HG02885 (cell line): Measurements from ENCODE around the gene MBP.

Source experiments
- ATAC-seq: cut with Tn5 transposase; IDR thresholded peaks from one replicate; pipeline ENCODE4 v1.9.1; 2021; ENCODE audit warnings: mild to moderate bottlenecking; ENCODE audit not compliant: unreplicated experiment, poor library complexity

The MBP gene

GRCh38 chr18:77132369-77133050 is at the start of gene MBP:
Gene MBP (minus strand): TSS chr18:77132783. CDS start chr18:77105261, 27,522 bp downstream.
- ATAC-seq: peak; percentile 64

DNA sequence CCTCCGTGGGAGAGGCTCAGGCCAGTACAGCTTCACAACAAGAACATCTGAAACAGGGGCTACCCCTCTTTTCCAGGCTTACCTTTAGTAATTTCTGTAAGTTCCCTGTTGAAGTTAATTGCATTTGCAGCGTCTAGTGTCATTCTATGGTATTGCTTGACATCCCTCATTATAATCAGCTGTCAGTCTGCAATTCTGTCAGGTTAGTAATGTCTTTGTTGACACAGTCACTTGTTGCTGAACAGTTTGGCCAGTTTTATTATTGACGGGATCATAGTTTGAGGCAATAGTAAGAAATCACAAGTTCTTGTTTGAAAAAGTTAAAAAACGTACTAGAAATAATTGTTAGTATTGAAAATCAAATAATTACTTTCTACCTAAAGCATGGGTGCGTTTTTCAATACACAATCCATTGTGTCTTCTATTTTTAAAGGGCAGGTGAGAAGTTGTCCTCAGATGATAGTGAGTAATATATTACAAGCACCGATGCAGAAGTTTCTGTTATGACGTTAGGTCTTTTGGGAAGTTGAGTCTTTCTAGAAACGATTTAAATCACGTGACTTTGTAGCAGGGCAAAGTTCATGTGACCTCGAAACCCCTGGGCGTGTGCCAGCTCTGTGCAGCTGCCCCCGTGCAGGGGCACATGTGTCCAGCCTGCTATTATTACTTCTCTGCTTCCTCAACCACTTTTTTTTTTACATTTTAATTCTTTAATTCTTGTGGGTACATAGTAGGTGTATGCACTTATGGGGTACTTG is 49.5 kb upstream of the MBP start:
- no peak for ATAC-seq

- no peak for ATAC-seq
Observed at GRCh38 chr18:77178559-77178958, 46.0 kb upstream of the MBP start.

DNA sequence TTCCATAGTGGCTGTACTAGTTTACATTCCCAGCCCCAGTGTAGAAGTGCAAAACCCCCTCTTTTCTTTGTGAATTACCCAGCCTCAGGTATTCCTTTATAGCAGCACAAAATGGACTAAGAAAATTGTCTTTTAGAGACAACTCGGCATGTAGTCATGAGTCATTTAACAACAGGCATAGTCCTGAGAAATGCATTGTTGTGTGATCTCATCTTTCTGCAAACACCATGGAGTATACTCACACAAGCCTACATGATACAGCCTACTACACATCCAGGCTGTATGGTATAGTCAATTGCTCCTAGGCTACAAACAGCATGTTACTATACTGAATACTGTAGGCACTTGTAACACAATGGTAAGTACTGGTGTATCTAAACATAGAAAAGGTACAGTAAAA is 44.4 kb upstream of the MBP start:
- ATAC-seq: no peak

- no peak for ATAC-seq
Observed at GRCh38 chr18:77173275-77174030, 40.9 kb upstream of the MBP start.

DNA sequence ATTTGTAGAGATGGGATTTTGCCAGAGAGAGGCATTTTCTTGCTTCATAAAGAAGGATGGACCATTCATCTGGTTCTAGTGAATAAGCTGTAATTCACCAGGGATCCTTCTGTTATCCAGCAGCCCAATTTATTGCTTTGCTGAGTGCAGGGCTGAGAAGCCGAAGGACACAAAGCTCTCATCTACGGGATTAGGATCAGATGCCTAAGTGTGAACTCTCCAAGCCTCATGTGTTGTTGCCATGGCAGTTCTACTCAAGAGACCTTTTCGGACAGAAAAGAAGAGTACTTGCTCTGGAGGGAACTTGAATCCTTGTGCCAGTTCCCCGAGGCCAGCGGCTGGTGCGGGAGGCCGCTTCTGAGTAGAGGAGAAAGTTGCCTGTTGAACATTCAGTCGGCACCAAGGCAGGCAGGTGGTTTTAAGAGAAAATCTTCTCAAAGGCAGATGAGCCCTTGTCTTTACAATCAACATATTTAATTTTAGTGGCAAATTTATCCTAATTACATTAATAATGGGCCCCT is 38.4 kb upstream of the MBP start:
- ATAC-seq: no peak

GRCh38 chr18:77168811-77169311 is 36.3 kb upstream of the MBP start:
- ATAC-seq: no peak

DNA sequence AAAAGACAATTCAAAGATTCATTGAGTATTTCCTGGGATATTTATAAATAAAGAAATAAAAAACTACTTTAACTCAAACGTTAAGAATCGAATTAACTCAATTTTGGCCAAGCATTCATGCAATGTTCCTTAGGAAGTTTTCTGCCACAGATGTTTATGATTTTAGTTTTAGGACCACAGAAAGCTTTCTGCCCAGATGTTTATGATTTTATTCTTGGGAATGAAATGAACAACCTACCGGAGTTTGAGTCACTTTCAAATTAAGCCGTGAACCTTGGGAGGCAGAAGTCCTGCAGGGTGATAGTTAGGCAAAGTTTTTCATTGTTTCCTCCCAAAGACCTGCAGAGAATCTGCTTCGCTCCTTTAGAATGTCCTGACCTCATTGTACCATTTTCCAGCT is 34.7 kb upstream of the MBP start:
- ATAC-seq: no peak

GRCh38 chr18:77166523-77166922 is 33.9 kb upstream of the MBP start:
- no peak for ATAC-seq

GRCh38 chr18:77165503-77166188 is 33.1 kb upstream of the MBP start:
- no peak for ATAC-seq

DNA sequence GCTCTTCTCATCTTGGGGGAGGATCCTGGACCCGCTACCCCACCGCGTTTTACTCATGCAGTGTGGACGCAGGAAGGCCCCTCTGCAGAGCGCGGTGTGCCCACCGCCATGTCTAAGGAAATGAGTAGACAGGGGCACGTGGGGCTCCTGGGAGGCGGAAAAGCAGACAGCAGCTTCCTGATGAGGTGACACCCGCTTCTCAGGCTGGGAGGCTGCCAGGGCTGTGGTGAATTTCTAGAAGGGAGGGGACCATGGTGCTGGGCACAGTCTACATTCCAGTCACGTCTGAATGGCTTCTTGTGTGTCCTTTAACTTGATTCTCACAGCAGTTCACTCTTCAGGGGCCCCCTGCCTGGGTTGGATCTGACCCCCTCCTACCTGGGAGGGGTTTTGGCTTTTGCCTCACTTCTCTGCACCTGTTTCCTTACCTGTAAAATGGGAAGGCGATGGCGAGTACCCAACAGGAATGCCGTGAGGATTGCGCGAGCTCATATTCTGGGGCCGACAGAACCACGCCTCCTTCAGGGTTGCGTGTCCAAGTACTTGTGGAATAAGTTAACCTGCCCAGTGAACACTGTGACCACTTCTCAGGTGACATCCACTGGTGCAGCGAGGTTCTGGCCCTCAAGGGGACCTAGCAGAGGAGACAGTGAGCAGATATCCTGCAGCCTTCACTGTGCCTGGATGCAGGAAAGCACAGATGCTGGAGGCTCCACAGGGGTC is 32.3 kb upstream of the MBP start:
- no peak for ATAC-seq

DNA sequence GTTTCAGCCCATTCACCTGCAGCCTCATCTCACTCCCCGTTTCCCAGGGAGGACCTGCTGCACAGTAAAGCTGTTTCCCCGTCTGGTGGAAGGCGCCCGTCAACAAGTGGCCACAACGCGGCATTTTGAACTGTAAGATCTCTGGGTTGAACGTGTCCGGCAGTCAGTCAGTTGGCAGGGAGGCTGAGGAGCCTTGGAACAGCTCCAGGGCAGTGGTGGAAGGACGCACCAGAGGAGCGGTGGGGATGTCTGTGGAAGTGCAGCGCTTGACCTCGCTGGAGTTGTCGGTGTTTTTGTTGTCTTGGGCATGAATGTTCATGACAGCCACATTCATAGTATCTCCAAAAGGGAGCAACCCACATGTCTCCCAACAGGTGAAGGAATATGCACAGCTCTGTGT is 31.4 kb upstream of the MBP start:
- ATAC-seq: no peak

DNA sequence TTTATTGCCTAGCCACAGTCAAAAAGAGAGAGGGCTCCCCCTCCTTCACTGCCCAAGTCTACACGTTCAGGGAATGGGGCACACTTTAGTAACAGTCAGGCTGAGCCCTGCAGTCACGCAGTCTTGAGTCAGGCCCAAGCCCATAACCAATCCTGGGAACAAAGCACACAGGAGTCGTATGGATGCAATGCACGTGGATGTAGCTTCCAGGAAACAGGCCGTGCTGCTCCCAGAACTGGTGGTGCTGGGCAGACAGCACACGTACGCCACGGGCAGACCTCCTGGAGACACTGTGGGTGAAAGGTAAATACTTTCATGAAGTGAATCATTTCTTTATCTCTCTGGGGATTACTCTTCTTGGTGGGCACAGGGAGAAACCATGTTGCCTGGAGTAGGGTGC is 30.0 kb upstream of the MBP start:
- ATAC-seq: no peak

GRCh38 chr18:77161961-77162360 is 29.4 kb upstream of the MBP start:
- ATAC-seq: no peak

DNA sequence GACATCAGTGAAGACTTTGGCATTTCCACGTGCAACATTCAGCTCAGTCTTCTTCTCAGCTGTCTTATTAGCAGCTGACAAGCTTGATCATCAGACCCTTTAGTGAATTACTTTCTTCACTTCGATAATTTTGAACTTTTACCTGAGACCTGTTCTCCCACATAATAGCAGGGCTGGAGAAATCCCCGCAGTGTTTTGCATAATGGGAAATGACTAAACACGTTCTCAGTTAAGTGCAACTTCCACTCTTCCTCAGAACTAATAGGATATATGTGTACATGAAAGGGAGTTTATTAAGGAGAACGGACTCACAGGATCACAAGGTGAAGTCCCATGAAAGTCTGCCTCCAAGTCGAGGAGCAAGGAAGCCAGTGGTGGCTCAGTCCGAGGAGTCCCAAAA is 28.8 kb upstream of the MBP start:
- ATAC-seq: no peak

- ATAC-seq: no peak
Observed at GRCh38 chr18:77160515-77160914, 27.9 kb upstream of the MBP start.

DNA sequence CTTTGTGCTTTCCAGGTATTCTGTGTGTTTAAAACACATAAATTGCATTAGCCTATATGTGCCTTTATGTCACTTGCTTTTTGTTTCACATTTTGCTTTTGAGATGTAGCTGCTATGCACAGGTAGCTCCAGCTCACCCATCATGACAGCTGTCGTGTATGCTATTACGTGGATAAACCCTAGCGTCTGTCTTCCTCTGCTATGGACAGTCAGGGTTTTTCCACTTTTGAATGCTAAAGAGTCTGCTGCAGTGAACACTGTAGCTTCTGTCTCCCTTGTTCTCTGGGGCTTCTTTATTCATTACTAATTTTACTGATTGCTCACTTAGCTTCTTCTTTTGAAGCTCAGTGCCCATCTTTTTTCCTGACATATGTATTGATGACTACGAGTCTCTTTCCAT is 24.7 kb upstream of the MBP start:
- ATAC-seq: peak; percentile 78

DNA sequence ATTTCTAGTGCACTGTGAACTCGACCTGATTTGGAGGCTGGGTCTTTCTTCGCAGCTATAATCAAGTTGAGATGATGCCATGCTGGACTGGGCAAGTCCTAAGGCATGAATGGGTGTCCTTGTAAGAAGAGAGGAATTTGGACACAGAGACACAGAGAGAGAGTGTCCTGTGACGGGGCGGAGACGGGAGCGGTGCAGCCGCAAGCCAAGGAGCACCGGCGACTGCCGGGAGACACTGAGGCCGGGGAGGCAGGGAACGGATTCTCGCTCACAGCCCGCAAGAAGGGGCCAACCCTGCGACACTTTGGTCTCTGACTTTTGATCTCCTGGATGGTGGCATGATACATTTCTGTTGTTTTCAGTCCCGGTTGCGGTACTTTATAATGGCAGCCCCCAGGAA is 22.4 kb upstream of the MBP start:
- no peak for ATAC-seq

- no peak for ATAC-seq
Observed at GRCh38 chr18:77153404-77153803, 20.8 kb upstream of the MBP start.
